ENCODE data around the gene ZNF236. TPM values are rescaled to one million over a fixed set of nuclear protein-coding genes. Genes with fewer than 3 reads are reported as not detected.

ZNF236 gene
- total and polyA plus RNA-seq, 10 of the 15 experiments (the other 5 are each of a cell fraction or from before 2014, with no cell fraction given) = 1.0 to 14.4 (median 5.9) TPM

GRCh38 chr18:77002496-77002895 is 180.1 kb downstream of the ZNF236 start:
- intact Hi-C loops (cut with micrococcal nuclease; ENCODE audit: unreplicated experiment) = loop anchor here (5.0 kb wide), 2 partner anchors 130 to 650 kb away; partner anchors contain the start of gene MBP

GRCh38 chr18:77003316-77003715 is 181.0 kb downstream of the ZNF236 start:
- Histone ChIP-seq H3K36me3 (ENCODE audit: control insufficient read depth in 2 of 2, insufficient read depth in 2 of 2, low read length in 1 of 2) (no peaks in the 10 kb centered on the region), H3K4me1 (ENCODE audit: control insufficient read depth, insufficient read depth, low read length) (no peaks in the 10 kb centered on the region), H3K4me2 (ENCODE audit: control insufficient read depth, insufficient read depth) (no peak overlapping the region), H2AFZ (ENCODE audit: control insufficient read depth, low read depth, low read length) (no peak overlapping the region), H3K4me3 (no peak overlapping the region), H3K9ac (ENCODE audit: control insufficient read depth, insufficient read depth, low read length) (no peak overlapping the region), H3K27ac (ENCODE audit: control insufficient read depth, insufficient read depth) (no peak overlapping the region), H4K20me1 (ENCODE audit: control insufficient read depth, insufficient read depth) (no peaks in the 10 kb centered on the region), H3K79me2 (ENCODE audit: control insufficient read depth, insufficient read depth, low read length) (no peaks in the 10 kb centered on the region), H3K27me3 (replicated peaks in 1 of 2; ENCODE audit: control insufficient read depth in 2 of 2, insufficient read depth in 2 of 2, low read length in 1 of 2) (no peaks in the 10 kb centered on the region), H3K9me3 (replicated peaks; ENCODE audit: control insufficient read depth, insufficient read depth, low read length) (no peaks in the 10 kb centered on the region)
- no peak for FAIRE-seq
- ChIA-PET CTCF (interaction anchor here (0.6 to 3.7 kb wide), 6 partner anchors 14 to 209 kb away, joined by 3 to 25 read pairs (median 3); no protein-coding TSS in a partner anchor), SMC1A (ENCODE audit: uncharacterized antibody, unreplicated experiment) (interaction anchor here (0.8 to 4.0 kb wide), 7 partner anchors 50 to 207 kb away, joined by 3 to 24 read pairs (median 4); no protein-coding TSS in a partner anchor), POLR2A (no interaction called here), RAD21 (ENCODE audit: unreplicated experiment) (interaction anchor here (0.7 to 7.6 kb wide), 2 partner anchors 59 to 208 kb away, joined by 3 to 126 read pairs; no protein-coding TSS in a partner anchor)
- BruUV-seq (replicated peaks) = no TSS peak
- ATAC-seq = no peak
- WGBS (ENCODE audit: insufficient coverage, insufficient replicate concordance, low lambda C conversion rate, missing lambda C conversion rate) = 93% methylated on average over 7 of the region's 7 CpGs
- DNase-seq (ENCODE audit: low read depth, low spot score) = no peak
- intact Hi-C loops (cut with micrococcal nuclease; ENCODE audit: unreplicated experiment) = loop anchor here (5.0 kb wide), 2 partner anchors 129 to 649 kb away; partner anchors contain the start of gene MBP
- in situ Hi-C loops (cut with MboI) = loop anchor here (5.0 to 10.0 kb wide), 2 partner anchors 199 to 651 kb away; no protein-coding TSS in a partner anchor
- TF ChIP-seq WRNIP1 (IDR thresholded peaks at IDR 0.05; ENCODE audit: borderline replicate concordance, low read depth, low read length) = no peak
- TF ChIP-seq SUPT20H (IDR thresholded peaks at IDR 0.05; ENCODE audit: borderline replicate concordance, control insufficient read depth, low read depth, low read length) = no peak
- TF ChIP-seq CBX3 (IDR thresholded peaks at IDR 0.05; ENCODE audit: borderline replicate concordance, low read depth) = no peak
- no peak for TF ChIP-seq ZBTB4 (CRISPR knock-in tag; IDR thresholded peaks at IDR 0.05)
- no peak for TF ChIP-seq SREBF1 (IDR thresholded peaks at IDR 0.05; ENCODE audit: low read length)
- TF ChIP-seq PAX5 (IDR thresholded peaks at IDR 0.05; ENCODE audit: borderline replicate concordance, low read depth, low read length) = no peak
- TF ChIP-seq EP300 (IDR thresholded peaks at IDR 0.05; ENCODE audit: borderline replicate concordance in 1 of 2, control insufficient read depth in 1 of 2, low read depth in 2 of 2, low read length in 2 of 2) = no peak
- TF ChIP-seq BRCA1 (IDR thresholded peaks at IDR 0.05; ENCODE audit: low read depth, low read length) = no peak
- TF ChIP-seq CEBPB (IDR thresholded peaks at IDR 0.05; ENCODE audit: borderline replicate concordance in 1 of 2, low read depth in 2 of 2, low read length in 2 of 2) = no peak

More at GRCh38 chr18:77002496-77002895, 180.1 kb downstream of the ZNF236 start:
- Histone ChIP-seq H3K36me3 (ENCODE audit: control insufficient read depth in 2 of 2, insufficient read depth in 2 of 2, low read length in 1 of 2) (no peaks in the 10 kb centered on the region), H4K20me1 (ENCODE audit: control insufficient read depth, insufficient read depth) (no peaks in the 10 kb centered on the region), H3K4me3 (no peak overlapping the region), H3K4me1 (ENCODE audit: control insufficient read depth, insufficient read depth, low read length) (no peaks in the 10 kb centered on the region), H3K4me2 (ENCODE audit: control insufficient read depth, insufficient read depth) (no peak overlapping the region), H2AFZ (ENCODE audit: control insufficient read depth, low read depth, low read length) (no peak overlapping the region), H3K9ac (ENCODE audit: control insufficient read depth, insufficient read depth, low read length) (no peak overlapping the region), H3K9me3 (replicated peaks; ENCODE audit: control insufficient read depth, insufficient read depth, low read length) (no peaks in the 10 kb centered on the region), H3K27ac (ENCODE audit: control insufficient read depth, insufficient read depth) (no peak overlapping the region), H3K27me3 (replicated peaks in 1 of 2; ENCODE audit: control insufficient read depth in 2 of 2, insufficient read depth in 2 of 2, low read length in 1 of 2) (no peaks in the 10 kb centered on the region), H3K79me2 (ENCODE audit: control insufficient read depth, insufficient read depth, low read length) (no peaks in the 10 kb centered on the region)
- no peak for TF ChIP-seq CREB1 (IDR thresholded peaks at IDR 0.05; ENCODE audit: low read depth)
- no peak for TF ChIP-seq CEBPB (IDR thresholded peaks at IDR 0.05; ENCODE audit: borderline replicate concordance in 1 of 2, low read depth in 2 of 2, low read length in 2 of 2)
- no peak for ATAC-seq
- WGBS (ENCODE audit: insufficient coverage, insufficient replicate concordance, low lambda C conversion rate, missing lambda C conversion rate) = 45% methylated on average over 10 of the region's 10 CpGs
- ChIA-PET RAD21 (ENCODE audit: unreplicated experiment) (interaction anchor here (0.7 to 7.6 kb wide), 2 partner anchors 60 to 209 kb away, joined by 3 to 126 read pairs; no protein-coding TSS in a partner anchor), POLR2A (no interaction called here), CTCF (interaction anchor here (0.9 to 3.7 kb wide), 3 partner anchors 53 to 209 kb away, joined by 3 to 25 read pairs (median 5); no protein-coding TSS in a partner anchor), SMC1A (ENCODE audit: uncharacterized antibody, unreplicated experiment) (interaction anchor here (0.8 to 4.0 kb wide), 6 partner anchors 11 to 208 kb away, joined by 3 to 24 read pairs (median 4); no protein-coding TSS in a partner anchor)
- no peak for DNase-seq (ENCODE audit: low read depth, low spot score)
- BruUV-seq (replicated peaks) = no TSS peak
- FAIRE-seq = no peak
- in situ Hi-C loops (cut with MboI) = loop anchor here (5.0 to 10.0 kb wide), 2 partner anchors 200 to 652 kb away; no protein-coding TSS in a partner anchor
